Esophagus mucosa (tissue), 1 donor: Measurements from ENCODE around the gene OTP. TPM values are rescaled to one million over a fixed set of nuclear protein-coding genes. Genes with fewer than 3 reads are reported as not detected.

ENCODE experiments used
- ATAC-seq: fragments of 200-7000 bp; cut with Tn5 transposase; one replicate; pipeline ENCODE4 v1.9.1; 2020
- total RNA-seq: library from RNA; stranded (reverse); gene quantifications from one replicate; pipeline ENCODE4 v1.2.4, GENCODE V29; 2023
- donor health status: DM: yes; HTN: yes; CAD: no.

OTP gene
- total RNA-seq, result not detected

DNA sequence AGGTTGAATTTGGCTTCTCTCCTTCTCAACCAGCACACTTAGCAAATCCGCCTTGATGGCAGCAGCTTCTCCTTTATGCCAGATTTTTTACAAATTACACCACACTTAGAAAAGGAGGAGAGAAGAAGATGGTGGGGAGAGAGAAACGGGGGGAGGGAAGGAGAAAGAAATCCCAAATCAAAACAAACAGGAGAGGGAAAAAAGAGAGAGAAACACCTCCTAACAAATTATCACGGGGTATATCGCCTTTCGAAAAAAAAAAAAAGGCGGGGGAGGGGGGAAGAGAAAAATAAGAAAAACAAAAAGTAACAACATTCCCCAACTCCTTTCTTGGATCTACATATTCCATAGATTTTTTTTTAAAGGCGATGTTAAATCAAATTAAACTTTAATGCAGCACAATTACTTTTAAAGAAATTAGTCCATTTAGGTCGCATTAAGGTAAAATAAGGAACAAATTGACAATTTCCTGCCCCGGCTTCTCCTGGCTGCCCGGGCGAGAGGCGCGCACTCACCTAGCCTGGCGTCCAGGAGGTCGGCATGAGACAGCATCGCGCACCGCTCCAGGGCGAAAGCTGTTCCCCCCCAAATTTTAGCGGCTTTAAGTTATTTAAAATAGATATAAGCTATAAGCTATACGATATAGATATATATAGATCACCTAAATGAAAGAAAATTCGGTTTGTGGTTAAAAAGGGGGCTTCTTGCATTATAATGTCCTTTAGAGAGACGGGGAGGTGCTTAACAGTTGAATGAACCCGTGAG is at the start of gene OTP:
OTP (minus strand) TSS at position 716 of the 765 bp plus-strand sequence; CDS start at position 552, 164 bp downstream.
- ATAC-seq, result no peak

DNA sequence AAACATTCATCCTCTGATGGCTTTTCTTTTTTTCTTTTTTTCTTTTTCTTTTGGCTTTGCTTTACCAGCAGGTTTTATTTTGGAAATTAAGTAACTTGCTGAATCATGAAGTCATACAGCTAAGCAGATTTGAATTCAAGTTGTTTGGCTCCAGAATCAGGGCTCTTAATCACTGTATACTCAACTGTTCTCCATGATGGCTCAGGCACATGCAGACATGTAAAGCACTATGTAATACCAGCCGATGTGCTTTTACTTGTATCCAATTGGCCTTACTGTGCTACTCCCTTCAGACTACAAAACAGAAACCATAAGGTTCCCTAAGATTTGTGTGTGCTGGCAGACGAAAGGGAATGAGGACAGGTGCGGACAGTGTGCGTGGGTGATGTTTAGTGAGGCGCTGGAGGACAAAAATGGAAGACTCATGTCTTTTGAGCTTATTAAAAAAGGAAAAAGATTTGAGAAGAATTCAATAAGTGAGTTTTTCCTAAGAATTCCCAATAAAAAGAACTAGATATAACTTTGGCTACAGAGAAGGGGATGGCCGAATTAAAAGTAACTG is 44.7 kb upstream of the OTP start:
- ATAC-seq, result no peak

DNA sequence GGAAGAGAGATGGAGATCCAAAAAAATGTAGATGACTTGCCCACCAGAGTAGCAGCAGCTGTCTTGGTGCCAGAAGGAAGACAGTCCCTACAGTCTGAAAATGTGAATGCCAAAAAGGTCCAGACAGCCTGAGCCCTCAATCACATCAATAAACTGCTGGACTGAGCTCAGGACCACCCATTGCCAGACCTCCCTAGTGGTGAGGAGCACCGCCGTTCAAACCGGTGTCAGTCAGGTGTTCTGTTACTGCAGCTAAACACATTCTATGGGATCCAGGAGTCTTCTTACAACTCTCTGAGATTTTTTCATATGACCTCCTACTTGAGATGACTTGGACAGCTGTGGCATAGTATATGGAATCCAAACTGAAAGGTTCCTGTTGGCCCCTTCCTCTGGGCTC is 32.0 kb upstream of the OTP start:
- ATAC-seq, result no peak

DNA sequence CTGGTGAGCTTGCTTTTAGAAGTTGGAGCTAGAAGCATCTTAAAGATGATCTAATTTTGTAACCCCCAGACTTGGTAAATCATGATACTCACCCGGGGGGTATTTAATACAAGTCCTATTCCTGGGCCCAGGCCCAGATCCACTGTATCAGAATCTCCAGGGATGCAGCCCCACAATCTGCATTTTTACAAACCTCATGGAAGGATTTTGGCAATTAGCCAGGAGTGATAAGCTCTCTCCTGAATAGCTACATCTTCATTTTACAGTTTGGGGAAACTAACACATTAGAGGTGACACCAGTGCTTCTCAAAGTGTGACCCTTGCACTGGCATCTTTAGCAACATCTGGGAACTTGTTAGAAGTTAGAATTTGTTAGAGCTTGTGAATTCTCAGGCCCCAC is 31.2 kb upstream of the OTP start:
- ATAC-seq, result no peak

DNA sequence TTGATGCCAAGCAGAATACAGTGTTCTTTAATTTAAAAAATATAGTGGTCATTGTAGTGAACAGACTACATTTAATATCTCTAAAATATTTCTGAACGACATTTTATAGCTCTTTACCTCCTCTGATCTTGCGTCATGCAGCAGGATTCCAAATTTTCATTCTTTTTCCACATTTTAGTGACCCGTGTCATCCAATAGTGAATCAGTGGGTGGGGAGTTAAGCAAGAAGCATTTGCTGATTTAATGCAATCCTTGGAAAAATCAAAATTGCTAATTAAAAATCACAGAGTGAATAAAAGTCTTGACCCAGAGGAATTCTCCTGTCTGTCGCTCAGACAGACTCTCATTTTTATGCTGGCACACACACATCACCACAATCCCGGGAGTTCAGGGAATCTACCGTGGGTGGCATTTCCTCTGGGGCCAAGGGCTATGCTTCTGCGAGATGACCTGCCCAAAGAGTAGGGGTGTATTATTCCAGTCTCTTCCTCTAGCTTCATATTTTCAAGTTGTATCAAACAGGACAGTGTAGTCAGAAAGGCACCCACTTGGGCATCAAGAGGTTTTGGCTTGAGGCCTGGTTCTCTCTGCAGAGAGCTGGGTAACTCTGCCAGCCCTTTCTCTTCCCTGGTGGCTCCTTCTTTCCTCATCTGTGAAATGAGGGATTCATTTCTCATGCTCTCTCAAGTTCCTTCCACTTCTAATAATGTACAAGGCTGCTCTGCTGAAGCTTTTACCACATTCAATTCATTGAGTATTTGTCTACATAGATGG is 24.8 kb upstream of the OTP start:
- no peak for ATAC-seq

DNA sequence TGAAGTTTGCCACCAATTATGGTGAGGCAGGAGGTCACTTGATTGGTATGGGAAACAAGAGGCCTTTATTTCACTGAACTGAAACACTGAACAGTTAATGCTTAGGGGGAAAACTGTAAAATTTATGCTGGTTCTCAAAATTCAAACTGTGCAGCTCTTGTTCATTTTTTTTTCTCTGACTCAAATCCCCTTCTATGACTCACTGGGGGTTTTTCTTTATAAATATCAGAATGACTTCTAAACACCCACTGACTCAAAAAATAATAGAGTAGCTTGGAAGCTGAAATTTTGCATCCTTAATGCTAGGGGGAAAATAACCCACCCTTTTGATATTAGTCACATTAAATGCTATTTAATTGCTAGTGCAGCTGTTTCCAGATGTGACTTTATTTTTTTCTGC is 24.1 kb upstream of the OTP start:
- ATAC-seq, result no peak

DNA sequence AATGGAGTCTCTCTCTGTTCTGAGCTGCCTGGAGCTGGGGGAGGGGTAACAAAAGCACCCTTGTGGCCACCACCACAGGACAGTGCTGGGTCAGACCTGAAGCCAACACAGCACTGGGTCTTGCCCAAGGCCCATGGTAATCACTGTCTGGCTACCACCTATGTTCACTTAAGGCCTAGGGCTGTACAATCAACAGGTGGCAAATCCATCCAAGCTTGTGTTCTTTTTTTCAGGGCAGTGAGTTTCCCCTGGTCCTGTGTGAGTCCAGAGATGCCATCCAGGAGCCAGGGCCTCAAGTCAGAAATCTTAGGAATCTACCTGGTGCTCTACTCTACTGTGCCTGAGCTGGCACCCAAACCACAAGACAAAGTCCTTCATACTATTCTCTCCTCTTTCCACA is 20.1 kb upstream of the OTP start:
- ATAC-seq, result no peak

DNA sequence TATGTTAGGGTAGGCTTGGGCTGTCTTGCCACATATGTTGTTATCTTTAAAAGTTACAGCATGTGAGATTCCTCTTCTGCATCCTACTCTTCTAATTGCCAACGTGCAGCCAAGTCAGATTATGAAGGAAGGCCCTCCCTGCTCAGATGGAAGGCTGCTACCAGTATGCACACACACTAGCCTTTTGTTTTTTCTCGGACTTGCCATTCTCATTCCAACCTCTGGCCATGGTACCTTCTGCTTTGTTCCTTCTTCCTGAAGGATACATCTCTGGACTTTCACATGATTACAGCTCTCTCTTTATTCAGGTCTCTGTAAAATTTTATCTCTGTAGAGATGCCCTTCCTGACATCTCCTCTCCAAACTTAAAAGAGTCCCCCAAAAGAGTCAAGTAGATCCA is 12.8 kb upstream of the OTP start:
- no peak for ATAC-seq

DNA sequence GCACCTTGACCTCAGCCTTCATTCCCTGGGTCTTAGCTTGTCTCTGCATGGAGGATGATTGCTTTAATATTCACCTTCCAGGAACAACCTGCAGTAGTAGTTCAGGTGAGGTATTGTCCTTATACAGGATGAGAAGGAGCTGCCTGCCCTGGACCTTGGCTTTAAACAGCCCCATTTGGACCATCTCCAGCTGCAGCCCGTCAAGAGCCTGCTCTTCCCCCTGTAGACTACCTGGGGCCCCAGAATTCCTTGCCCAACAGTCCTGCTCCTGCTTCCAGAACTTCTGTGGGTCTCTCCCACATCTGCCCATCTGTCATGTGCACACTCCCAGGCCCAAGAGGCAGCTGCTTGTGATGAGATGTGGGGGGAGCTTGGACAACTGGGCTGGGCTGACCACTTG is 12.2 kb upstream of the OTP start:
- no peak for ATAC-seq

DNA sequence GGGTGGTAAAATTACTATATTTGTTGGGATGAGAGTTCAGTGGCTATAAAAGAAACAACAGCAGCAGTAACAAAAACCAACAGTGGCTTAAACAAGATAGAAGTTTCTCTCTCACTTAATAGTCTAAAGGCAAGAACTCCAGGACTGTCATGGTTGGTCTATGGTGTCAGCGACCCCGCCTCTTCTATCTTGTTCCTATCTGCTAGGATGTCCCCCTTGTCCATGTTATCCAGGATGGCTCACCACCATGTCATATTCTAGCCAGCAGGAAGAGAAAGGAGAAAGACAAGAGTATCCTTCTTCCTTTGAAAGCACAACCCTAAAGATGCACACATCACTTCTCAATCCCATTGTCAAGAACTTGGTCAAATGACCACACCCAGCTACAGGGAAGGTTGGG is 11.3 kb upstream of the OTP start:
- no peak for ATAC-seq

DNA sequence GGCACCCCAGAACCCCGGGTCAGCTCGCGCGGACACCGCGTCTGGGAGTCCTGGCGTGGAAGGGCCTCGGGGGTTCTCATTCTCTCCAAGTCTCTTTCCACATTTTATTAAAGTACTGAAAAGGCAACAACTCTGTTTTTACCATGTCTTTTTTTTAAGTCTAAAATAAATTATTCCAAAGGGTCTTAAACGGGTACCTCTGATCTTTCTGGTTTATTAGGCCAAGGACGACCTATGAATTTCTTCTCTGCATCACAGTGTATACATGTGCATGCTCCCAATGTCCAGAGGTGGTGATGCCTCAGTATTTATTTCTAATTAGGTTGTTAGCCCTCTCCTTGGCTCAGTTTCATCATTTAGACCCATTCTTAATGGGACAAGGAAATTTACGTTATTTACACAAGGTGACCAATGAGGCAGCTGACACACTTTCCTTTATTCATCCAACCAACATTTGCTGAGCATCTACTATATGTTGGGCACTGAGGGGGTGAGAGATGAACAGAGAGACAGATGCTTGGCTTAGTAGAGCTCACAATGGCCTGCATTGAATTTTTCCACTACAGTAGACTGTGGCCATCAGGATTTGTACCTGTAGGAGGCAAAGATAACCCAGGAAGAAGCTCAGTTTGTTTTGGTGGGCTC is 7.6 kb upstream of the OTP start:
- ATAC-seq, result no peak

DNA sequence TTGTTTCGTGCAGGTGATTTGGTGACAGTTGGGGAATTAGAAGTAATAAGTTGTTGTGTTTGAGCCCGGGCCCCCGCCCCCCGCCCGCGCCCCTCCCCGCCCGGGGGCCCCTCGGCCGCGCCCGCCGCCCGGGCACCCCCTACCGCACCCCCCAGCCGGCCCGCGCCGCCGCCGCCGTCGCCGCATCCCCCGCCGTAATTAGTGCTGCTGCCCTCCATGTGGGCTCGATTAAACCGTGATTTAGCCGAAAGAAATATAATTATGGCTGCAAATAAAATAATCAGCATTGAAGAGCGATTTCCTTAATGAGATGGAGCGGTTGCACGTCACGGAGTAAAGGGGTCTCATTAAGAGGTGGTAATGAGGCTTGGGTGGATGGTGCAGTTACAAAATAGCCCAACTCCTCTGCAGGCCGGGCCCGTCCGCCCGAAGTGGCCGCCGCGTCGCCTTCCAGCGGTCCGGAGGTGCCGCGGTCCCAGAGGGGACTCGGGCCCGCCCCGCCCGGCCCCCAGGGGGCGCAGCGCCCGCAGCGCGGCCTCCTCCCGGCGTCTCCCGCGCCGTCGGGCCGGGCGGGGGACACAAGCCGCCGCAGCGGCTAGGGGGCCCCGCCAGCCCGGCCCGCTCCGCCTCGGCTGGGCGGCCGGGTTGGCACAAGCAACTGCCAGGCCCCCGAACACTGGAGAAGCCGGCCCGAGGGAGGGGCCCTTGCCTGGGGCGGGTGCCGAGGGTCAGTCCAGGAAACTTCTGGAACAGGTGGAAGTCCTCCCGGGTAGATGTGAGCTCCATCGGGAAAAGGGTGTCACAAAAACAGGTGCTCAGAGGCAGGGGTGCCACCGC is 6.9 kb upstream of the OTP start:
- peak; percentile 46 for ATAC-seq

DNA sequence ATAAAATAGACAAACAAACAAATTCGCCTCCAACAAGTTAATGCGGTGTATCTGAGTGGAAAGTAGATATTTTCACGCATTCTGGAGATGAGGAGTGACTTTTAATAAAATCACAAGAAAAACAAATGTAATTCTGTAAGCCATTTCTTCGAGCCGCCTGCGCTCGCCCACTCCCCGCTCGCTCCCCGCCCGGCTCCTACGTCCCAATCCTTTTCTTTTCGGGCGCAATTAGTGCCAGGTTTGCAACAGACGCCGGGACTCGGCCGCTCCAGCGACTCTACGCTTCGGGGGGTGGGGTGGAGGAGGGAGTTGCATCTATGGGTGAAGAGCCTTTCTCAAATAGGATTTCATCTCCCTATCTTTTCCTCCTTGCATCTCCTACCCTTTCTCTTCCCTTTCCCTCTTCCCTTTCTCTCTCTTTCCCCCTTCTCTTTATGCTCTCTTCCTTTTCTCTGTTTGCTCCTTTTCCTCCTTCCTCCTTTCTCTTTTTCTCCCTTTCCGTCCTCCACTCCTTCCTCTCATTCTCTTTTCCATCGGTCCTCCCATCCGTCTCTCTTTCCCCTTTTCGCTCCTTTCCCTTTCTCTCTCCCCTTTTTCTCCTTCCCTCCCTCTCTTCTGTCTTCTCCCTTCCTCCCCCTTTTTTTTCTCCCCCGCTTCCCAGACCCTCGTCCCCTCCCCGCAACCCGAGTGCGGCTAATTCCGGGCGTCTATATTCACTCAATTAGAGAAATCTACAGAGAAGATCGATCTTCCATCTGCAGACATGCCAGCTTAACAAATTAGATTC is 6.1 kb upstream of the OTP start:
- no peak for ATAC-seq

DNA sequence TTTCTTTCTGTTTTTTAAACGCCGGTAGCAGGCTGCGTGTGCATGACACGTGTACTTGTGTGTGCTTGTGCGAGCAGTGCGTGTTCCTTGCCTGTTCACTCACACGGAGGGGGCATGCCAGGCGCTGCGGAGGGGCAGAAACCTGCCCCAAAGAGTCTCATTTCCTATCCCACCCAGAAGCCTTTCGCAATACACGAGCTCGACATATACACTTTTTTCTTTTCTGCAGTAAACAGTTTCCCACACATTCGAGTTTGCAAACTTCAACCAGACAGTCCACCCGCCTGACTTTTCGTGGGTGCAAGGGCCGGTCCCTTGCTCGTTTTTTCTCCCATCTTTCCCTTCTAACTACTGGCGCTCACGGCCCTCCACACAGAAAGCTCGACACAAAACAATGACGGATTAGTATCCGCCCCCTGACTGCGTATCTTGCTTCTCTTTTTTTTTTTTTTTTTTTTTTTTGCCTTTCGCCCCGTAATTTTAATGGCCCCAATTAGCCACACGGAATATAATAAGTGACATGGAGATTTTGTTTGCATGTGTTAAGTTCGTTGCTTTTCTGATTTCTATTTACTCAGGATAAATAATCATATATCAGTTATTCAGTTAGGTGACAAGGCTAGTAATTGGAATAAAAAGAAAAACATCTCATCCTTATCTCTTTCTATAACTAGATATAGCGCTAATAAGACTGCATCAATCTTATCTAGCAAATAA is 5.3 kb upstream of the OTP start:
- no peak for ATAC-seq

DNA sequence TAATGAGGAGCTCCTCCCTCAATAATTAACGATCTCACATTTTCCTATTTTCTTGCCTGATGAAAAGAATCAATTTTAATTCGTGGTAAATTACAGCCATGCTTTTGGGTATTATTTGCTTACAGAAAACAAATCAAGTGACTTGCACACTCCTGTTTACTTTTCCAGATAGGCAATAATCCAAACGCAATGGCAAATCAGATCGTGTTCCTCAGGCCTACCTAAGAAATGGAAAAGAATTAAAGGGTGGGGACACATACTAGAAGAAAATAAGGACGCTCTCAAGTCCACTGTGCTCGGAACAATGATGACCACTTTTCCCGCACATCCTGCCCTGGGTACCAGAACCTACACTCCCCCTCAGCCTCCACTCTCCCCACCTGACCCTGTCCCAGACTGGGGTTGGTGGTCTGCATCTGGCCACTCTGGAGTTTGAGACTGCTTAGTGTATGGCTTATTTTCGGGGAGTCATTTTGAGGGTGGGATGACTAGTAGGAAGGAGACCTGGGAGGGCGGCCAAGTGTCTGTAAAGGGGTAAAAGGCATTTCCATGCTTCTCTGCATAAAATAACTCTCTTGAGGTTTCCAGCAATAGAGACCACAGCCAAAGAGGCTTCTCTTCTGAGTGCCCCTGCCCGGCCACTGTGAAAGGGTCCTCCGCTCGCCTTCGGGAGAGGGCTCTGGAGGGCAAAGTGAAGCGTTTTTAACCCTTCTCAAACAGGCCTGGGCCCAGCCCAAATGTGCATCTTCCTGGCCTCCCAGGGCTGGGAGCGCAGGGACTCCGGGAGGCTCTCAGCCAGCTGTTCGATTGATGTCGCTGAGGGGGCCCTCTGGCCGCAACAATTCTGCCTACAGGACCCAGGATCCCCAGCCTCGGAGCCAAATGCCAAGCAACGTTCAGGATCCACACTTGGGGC is 4.5 kb upstream of the OTP start:
- no peak for ATAC-seq

DNA sequence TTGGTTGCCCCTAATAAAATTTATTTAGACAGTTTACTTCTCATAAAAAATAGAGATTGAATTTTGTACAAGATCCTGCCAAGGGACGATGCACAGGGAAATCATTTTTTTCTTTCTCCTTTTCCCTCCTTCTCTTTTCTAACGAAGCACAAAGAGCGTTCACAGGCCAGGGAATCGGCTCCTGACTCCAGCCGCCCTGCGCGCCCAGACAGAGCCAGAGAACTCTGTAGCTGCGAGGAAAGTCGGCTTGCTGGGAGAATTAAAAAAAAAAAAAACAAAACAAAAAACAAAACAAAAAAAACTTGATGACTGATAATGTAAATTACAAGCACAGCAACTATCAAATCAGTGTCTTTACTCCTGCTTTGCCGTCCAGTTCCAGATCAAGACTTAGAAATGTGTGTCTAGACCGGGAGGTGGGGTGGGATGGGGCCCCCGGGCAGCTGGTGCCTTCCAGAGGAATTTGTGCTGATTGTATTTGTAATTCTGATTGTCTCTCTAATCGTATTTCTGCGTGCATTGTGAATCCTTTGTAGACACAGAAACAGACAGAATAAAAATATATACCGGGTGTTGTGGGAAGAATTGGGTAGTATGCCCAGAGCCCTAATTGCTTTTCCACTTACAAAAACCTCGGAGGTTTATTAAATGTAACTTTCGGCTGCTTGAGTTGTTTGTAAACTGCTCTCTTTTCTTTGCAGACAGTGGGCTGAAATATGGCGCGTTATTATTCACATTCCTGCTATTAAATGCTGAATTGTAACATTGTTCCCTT is 3.6 kb upstream of the OTP start:
- no peak for ATAC-seq

DNA sequence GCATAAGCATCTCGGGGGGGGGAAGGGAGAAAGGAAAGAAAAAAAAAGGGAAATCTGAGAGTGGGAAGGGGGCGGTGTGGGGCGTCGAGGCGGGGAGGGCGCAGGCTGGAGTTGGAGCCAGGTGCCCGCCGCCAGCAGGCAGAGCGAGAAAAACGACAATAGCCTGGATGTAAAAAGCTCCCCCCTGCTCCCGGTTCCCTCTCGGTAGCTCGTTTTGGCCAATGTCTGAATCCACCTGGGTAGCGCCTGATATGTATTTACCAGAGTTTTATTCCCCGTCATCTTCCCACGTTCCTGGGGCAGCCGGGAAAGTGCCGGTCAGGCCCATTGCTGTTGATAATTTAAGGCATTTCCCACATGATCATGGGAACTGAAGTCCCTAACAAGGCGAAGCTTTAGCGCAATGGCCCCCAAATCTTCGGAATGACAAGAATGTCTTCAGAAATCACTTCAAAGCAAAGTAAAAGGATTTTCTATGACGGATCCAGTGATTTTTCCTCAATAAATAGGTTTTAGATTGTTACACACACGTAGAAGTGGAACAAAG is 3.0 kb upstream of the OTP start:
- no peak for ATAC-seq

DNA sequence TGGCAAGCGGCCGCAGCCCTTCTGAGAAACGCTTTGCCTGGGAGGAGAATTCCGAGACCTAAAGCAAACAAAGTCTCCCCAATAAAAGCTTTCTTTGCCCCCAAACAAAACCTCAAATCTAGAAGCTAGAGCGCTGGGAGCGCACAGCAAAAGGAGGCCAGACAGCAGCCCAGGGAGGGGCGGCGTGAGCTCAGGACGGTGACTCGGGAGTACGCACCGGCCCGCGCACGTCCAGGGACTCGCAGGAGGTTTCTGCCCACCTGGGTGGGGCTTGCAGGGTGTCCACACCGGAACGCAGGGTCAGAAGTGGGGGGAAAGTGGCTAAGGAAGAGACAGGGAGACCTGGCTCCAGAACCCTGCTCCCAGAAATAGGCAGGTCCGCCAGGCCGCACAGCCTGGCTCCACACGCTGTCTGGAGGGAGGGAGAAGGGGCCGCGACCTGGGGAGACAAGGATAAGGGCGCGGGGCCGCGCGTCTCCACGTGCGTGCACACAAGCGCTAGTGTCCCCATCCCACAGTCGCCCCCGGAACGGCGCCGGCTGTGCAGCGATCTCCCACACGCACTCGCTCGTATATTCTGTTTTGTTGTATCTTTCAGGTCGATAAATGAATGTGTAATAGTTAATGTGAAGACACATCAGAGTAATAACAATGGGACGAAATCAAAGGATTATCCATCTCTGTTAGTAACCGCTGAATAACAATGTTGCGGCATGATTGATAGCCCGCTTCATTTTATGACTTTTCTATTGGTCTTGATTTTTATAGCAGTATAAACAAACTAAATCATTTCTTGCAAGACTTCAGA is 2.3 kb upstream of the OTP start:
- ATAC-seq, result no peak
